Activated CD8-positive, alpha-beta memory T cell treated with anti-CD3 and anti-CD28 coated beads for 4 hours (primary cell): ENCODE data around the gene EEFSEC.
"Not testable (repeated sequence)": the region's sequence is repeated elsewhere in the genome, so short reads cannot be mapped to it uniquely, and the experiment has no call there.

ENCODE experiments used
- DNase-seq, 2 donors: peaks; one replicate each; pipeline ENCODE4 v3.0.0-alpha.2; 2020; ENCODE audit warnings: low read depth in 2 of 2

Gene EEFSEC

DNA sequence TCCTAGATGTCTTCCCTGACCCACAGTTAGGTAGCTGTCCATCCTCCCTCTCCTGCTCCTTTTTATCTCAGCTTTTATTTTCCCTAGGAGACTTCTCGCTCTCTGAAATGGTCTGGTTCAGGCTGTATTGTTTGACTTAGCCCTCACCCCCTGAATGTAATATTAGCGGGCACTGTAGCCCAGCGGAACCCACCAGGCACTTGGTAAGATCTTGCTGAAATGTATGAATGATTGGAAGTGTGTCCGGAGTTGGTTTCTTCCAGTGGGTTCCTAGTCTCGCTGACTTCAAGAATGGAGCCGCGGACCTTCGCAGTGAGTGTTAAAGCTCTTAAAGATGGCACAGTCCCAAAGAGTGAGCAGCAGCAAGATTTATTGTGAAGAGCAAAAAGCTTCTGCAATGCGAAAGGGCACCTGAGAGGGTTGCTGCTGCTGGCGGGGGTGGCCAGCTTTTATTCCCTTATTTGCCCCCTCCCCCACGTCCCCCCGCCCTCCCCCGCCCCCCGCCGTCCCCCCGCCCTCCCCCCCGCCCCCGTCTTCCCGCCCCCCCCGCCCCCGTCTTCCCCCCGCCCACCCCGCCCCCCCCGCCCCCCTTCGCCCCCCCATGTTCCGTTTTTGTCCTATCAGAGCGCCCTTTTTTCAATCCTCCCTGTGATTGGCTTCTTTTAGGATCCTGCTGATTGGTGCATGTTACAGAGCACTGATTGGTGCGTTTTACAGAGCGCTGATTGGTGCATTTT is 694 bp upstream of the EEFSEC start:
- DNase-seq, result no peak

DNA sequence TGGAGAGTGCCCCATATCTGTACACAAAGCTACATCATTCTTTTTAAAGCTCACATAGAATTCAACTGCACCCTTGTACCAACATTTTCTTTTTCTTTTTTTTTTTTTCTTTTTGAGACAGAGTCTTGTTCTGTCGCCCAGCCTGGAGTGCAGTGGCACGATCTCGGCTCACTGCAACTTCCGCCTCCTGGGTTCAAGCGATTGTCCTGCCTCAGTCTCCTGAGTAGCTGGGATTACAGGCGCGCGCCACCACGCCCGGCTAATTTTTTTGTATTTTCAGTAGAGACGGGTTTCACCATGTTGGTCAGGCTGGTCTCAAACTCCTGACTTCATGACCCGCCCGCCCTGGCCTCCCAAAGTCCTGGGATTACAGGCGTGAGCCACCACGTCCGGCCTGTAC is 1.1 kb downstream of the EEFSEC start:
- not testable (repeated sequence) for DNase-seq

GRCh38 chr3:128155616-128156360 is 2.5 kb downstream of the EEFSEC start:
- no peak for DNase-seq

- no peak for DNase-seq
These were observed 7.4 kb downstream of the EEFSEC start for GRCh38 chr3:128160661-128161060.

- DNase-seq, result no peak
These were observed 10.2 kb downstream of the EEFSEC start for GRCh38 chr3:128163432-128163831.

DNA sequence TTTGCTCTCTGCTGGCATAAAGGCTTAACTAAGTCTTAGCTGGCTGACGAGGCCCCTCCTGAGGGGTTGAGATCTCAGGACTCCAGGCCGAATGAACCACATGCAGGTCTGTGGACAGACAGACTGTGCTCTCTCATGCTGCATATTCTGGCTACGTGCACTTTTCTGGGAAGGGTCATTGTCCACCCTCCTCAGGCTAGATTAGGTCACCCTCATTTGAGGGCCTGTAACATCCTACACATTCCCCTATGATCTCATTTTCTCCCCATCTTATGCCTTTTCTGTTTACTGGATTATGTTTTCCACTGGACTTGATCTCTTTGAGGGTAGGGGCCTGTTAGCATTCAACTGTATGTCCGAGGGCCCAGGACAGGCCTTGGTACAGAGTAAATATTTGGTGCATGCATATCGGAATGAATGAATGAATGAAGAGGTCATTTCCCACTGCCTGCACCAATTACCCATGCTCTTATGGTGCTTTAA is 13.7 kb downstream of the EEFSEC start:
- no peak for DNase-seq

DNA sequence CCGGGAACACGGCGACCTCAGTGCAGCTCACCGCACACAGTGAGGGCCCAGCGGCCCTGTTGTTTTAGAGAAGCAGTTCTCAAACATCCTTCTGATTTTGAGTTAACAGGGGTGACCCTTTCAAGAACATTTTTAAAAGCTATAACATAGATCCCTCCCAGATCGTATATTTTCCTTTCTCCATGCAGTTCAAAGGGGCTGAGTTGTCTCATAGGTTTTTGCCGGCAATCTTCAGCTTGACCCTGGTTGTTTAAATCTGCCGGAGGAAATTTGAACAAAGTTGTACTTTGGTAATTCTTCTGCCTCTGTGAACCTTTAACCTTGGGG is 14.3 kb downstream of the EEFSEC start:
- no peak for DNase-seq

- DNase-seq, result no peak
These were observed 14.8 kb downstream of the EEFSEC start for GRCh38 chr3:128167973-128168674.

DNA sequence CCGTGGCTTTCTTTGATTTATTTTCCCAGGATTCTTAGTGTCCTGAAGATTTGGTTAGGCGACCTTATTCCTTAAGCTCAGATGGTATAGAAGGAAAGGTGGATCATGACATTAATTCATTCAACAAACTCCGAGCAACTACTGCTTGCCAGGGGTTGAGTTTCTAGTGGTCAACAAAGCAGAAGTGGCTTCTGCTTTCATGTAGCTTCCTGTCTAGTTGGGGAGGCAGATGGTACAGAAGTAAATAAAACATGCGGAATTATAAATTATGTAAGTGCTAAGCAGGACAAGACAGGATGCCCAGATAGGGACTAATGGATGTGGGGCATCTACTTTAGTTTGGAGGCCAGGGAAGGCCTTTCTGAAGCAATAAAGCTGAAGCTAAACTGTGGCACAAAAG is 15.6 kb downstream of the EEFSEC start:
- no peak for DNase-seq

DNA sequence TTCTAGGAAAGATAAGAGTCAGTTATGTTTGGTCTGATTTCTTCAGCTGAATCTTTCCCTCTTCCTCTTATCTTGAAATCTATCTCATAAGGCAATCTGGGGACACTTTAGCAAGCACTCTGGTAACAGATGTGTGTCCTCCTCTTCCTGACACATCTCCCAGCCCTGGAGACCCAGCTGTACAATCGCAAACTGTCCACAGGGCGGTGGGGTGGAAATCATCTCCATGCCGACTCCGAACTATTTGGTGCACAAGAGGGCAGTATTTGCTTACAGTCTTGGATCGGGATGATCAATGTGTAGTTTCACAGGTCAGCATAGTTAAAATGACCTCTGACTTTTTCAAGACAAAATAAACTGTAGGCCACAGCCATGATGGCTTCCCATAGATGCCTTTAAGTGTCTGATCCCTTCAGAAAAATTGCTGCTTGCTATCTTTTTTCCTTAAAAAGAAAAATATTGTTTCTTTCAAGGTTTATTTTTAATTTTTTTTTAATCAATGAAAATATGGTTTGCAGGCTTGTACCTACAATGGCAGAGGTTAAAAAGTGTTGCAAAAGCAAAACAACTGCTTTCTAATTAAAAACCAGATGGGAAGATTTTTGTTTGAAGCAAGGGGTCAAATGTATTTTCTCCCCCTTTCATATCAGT is 17.7 kb downstream of the EEFSEC start:
- DNase-seq, result no peak

GRCh38 chr3:128173200-128173599 is 19.9 kb downstream of the EEFSEC start:
- no peak for DNase-seq

- DNase-seq, result no peak
These were observed 20.6 kb downstream of the EEFSEC start for GRCh38 chr3:128173849-128174248.

DNA sequence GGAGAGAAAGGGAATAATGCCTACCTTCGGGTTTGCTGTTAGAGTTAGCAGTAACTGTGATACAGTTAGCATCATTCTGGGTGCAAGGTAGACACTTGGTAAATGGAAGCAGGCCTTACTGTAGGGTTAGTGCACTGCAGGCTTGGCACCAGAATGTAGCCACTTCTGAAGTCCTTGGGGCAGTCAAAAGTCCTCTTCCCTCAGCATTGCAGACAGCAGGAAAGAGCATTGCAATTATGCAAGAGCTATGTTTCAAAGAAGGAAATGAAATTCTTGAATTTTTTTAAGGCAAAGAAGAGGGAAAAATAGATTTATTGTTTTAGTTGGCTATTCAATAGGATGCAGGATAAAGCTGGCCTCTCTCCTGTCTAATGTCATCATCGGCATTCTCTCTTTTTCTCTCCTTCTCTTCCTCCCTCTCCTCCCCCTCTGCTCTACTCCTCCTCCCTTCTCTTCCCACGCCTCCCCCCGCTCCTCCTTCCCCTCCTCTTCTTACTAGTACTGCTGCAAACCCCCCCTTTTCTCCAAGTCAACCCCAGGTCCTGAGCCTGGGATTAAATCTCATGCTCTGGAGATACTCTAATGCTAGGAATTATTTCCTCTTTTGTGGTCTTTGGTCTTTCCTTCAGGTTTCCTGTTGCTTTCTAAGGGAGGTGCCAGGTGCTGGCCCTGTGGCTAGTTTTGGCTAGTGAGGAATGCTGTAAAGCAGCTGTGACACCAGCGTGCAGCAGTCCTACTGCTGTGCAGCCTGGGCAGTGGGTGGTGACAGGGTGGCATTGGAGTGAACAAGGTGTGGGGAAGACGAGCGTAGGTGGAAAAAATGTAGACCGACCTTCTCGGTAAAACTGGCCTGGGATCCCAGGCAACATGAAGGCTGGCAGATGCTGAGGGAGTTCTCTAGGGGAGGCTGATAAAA is 21.7 kb downstream of the EEFSEC start:
- DNase-seq, result no peak

DNA sequence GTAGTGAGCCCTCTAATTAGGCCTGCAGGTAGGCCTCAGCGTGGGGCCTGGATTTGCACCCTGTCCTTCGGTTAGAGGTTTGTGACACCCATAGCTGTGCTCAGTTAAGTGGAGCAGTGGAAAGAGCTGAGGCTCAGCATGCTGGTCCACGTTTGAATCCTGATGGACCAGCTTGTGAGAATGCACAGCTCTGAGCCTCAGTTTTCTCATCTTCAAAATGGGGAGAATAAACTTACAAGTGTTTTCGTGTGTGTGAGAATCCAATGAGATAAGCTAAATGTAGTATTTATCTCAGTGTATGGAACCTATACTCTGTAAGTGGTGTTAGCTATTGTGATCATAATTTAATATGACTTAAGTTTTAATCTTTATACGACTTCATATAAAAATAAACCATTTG is 22.5 kb downstream of the EEFSEC start:
- no peak for DNase-seq

- no peak for DNase-seq
These were observed 23.1 kb downstream of the EEFSEC start for GRCh38 chr3:128176276-128176833.

GRCh38 chr3:128177865-128178264 is 24.6 kb downstream of the EEFSEC start:
- no peak for DNase-seq

DNA sequence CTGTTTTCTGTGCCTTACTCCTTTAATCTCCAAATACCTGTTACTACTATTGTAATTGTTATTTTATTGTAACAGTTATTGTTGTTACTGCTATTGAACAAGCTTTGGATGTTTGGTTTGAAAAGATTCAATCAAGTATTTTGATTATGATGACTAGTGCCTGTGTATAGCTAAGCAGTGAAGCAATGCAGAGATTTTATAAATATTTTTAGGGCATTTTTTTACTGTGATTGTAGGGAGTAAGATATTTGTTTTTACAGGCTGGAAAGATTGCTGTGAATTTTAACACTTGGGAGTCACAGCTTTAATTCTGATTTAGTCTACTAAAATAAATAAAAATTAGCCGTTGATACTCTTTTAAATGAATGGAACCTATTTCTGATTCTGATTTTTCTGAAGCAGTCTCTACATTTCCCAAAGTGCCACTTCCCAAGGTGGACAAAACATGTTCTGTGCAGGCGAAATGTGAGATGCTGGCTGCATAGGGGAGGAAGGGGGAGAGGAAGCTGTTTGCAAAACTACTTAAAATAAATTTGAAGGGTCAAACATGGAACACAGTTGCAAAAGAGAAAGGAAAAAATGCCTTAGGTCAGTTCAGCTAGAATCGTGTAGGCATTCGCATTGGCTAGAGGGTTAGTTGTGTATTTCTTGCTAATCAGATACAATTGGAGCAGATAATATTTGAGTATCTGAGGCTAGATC is 25.7 kb downstream of the EEFSEC start:
- no peak for DNase-seq

GRCh38 chr3:128179484-128179819 is 26.2 kb downstream of the EEFSEC start:
- DNase-seq, result no peak

DNA sequence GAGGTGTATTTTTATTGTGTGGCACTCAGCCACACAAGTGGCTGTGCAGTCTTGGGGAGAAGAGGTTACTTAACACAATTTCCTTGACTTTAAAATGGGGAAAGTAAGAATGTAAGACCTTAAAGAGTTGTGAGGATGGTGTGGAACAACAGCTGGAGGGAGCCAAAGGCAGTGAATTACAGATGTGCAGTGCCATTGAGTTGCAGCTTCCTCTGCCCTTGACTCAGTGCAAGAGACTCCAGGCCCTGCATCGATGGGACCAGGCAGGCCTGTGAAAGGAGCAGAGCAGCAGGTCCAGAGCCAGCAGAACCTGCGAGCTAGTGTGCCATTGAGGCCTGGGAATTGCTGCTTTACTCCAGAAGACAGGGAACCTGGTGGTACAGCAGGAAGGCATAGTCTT is 27.2 kb downstream of the EEFSEC start:
- DNase-seq, result no peak

DNA sequence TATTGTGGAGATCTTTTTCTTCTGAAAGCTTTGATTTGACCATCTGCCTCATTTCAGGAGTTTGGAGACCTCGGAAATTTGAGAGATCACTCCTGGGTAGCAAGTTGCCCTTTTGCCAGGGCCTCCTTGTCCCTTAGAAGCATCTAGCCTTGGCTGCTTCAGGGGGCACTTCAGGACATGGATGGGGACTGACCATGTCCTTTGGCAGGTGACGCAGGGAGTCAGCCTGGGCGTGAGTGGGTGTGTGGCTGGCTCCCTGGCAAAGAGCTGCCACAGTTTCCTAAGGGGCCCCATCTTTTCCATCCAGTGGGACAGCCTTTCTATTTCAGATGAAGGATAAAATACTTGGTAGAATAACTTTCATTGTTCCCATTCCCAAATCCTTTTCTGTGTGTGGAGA is 27.6 kb downstream of the EEFSEC start:
- no peak for DNase-seq
